GM19467 (cell line): ENCODE measurements around the gene MEIKIN.
"Not testable (repeated sequence)": the region's sequence is repeated elsewhere in the genome, so short reads cannot be mapped to it uniquely, and the experiment has no call there.

Experiments
- ATAC-seq: cut with Tn5 transposase; IDR thresholded peaks from one replicate; pipeline ENCODE4 v1.9.1; 2021; ENCODE audit warnings: mild to moderate bottlenecking, moderate library complexity; ENCODE audit not compliant: unreplicated experiment

The MEIKIN gene

DNA sequence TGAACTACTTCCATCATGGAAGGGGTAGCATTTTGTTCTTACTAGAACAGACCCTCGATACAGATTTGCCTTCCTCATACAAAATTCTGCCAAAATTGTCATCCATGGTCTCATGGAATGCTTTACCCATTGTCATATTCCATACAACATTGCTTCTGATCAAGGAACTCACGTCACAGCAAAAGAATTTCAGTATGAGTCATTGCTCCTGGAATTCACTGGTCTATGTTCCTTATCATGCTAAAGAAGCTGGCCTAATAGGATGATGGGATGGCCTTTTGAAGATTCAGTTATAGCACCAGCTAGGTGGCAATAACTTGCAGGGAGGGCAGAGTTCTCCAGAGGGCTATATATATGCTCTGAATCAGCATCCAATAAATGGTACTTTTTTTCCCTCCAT is 130.5 kb downstream of the MEIKIN start:
- ATAC-seq, result no peak

DNA sequence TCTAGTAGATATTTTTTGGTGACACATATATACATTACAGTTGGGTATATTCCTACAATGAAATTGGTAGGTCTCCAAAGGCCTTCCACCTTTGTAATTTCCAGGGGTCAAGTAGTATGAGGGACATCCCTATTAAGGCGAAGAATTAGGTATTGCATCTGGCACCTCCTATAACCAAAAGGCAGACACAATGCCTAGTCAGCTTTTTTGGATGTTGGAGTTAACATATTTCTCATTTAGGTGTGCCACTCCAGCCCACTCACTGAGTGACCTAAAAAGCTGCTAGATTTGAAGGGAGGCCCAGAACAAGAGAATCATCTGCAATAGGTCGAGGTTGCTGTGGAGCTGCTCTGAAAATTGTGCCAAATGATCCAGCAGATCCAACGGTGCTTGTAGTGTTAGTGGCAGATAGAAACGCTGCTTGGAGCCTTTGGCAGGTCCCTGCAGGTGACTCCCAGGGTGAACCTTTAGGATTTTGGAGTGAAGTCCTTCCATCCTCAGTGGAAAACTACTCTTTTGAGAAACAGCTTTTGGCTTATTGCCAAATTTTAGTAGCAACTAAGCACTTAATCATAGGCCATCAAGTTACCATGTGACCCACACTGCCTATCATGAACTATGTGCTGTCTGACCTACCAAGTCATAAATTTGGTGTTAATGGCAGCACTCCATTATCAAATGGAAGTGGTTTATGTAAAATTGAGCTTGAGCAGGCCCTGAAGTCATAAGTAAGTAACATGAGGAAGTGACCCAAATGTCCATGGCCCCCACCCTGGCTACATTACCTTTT is 132.9 kb downstream of the MEIKIN start:
- ATAC-seq, result no peak

DNA sequence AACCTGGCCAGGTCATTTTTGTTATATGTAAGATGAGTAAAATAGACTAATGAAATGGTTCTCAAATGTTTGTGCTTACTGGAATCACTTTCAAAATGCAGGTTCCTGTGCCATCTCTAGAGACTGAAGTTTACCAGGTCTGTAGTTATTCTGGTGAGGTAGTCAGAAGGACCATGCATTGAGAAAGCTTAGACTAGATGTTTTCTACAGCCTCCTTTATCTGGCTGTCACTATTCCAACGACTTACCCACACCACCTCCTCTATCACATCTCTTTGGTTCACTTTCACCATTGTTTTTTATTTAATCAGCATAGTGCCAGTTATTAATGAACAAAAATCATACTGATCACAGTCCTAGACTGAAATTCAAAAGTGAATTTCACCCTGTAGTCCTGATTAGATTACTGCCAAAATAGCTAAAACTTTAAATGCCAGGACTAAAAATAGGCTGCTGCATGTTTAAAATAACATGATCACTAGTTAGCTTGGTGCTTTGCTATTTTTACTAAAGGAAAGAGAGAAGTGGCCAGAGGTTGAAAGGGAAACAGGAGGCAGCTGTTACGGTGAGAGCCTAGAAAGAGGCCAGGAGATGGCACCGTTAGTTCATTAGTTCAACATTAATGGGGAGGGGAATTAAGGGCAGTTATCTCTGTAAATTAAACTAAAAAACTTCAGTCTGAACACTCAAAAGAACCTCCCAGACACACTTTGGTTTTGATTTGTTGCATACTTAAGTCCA is 134.8 kb downstream of the MEIKIN start:
- ATAC-seq, result no peak

DNA sequence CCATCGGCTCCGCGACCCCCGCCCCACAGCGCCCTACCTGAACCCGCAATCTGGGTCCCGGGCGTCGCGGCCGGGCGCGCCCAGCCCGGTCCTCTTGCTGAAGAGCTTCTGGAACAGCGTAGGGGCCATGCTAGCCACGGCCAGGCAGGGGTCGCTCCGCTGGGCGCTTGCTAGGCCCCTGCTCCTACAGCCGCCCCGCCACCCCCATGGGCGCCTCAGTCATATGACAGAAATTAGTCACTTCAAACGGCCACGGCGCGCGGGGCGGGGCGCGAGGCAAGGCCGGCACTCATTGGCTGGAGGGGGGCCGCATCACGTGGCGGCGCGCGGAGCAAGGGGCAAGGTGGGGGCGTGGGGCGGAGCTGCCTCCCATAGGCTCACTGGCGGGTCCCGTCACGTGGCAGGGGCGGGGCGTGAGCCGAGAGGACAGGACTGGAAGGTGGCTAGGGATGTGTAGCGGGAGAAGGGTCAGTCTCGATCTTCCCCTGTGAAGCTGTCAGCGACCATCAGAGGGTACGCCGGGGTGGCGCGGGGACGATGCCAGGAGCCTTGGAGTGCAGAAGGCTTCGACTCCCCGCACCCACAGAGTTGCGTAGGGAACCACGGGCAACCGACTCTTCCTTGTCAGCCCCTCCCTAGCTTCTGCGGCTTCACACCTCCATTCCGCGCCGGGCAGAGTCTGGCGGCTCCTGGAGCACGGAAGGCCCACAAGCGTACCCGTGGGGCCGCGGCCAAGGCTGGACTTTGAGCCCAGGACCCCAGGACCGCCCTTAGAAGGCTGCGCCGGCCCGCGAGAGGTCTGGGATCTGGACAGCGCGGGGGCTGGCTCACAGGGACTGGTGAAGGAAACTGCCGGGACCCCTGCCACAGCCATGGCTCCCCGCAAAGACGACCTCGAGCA is 148.4 kb downstream of the MEIKIN start, which contains the start of gene FNIP1:
TSS of gene FNIP1 (minus strand) at position 225 of the 901 bp plus-strand sequence. CDS start at position 129, 96 bp downstream.
- ATAC-seq, result peak; percentile 93

DNA sequence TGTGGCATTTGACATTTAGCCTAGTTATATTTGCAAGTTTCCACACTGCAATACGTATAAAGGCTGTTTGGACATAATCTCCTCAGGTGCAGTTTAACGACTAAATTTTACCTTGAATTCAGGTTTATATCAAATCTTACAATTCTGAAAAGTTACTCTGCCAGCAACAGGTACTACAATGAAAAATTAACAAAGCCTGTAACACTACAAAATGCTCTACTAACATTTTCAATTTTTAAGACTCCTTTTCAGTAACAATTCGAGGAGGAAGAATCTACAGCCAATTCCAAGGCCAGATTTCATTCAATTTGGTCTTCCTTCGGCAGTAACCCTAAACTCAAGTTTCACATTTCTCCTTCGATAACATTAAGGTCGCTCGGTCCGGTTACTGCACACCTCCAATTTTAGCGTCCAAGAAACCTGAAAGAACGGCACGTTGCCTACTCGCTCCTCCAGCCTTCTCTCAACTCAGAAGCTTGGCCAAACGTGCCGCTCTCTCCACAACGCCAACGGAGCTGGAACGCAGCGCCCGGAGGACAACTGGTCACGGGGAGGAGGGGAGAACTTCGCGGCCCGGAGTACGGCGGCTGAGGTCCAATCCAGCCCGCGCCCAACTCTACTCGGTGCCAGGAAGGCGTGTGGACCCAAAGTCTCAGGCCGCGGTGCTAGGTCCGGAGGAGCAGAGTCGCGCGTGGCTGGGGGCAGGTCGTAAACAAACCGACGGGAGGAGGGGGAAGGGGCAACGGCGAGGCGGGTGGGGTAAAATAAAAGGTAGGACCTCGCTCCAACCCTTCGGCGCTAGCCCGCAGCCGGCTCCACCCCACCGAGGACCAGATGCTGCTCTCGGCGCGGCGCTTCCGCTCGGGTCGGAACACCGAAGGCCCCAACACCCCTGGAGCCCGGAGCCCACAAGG is 149.3 kb downstream of the MEIKIN start:
- ATAC-seq, result peak; percentile 17

DNA sequence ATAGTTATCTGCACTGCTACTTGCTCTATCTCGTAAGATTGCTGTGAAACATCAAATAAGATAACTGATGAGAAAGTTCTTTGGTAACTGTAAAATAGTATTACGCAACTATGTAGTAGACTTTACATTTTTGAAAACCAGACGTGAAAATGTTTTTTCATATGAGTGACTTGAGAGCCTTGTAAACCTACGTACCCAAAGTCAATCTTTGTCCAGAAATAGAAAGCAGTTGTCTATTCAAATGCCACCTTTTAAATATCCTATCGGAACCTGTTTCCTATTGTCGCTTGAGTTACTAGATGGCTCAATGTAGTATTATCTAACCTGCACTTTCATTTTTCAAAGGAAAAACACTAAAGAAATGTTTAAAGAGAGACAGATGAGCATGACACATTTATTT is 150.2 kb downstream of the MEIKIN start:
- ATAC-seq, result no peak

DNA sequence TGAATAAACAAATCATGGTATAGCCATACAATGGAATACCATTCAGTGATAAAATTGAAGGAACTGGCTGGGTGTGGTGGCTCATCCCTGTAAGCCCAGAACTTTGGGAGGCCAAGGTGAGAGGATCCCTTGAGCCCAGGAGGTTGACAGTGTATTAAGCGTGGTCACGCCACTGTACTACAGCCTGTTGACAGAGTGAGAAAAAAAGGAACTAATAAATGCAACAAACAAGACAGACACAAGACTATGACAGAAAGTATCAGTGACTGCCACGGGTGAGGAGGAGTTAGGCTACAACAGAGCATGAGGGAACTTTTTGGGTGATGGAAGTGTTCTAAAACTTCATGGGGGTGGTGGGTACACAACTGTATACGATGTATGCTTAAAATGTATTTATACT is 150.9 kb downstream of the MEIKIN start:
- no peak for ATAC-seq

DNA sequence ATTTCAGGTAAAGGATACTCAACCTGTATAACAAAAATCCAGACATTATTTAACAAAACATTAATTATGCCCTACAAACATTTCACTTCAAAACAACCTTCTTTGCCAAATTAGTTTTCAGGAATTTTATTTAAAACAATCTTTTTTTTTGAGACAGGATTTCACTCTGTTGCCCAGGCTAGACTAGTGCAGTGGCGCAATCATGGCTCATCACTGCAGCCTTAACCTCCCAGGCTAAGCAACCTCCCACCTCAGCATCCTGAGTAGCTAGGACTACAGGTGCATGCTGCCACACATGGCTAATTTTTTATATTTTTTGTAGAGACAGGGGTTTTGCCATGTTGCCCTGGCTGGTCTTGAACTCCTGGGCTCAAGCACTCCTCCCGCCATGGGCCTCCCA is 152.6 kb downstream of the MEIKIN start:
- ATAC-seq, result no peak

DNA sequence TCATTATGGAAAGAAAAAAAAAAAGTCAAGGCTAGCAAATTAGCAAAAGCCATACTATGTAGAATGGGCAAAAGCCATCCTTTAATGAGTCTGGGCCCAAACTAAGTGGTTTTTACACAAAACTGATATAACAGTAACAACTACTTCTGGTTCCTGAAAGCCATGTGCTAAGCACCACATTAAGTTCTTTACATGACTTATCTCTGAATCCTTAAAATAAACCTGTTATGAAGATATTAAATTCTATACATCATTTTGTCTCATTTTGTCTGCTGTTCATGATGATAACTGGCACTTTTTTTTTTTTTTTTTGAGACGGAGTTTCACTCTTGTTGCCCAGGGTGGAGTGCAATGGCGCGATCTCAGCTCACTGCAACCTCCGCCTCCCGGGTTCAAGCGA is 153.6 kb downstream of the MEIKIN start:
- ATAC-seq, result no peak

DNA sequence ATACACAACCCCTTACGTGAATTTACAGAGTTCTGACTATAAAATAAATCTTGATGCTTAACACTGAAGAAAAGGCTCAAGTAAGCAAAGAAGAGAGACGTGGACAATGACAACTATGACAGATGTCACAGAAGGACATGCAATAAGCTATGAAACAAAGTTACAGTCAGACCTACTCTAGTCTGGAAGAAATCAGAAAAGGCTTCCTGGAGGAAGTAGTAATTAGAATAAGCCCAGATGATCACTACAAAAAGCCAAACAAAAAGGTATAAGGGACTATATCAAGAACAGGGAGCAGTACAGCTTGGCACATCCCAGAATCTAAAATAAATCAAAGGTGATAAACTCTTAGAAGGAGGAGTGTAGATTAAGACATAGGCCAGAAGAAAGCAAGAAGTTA is 154.9 kb downstream of the MEIKIN start:
- no peak for ATAC-seq

DNA sequence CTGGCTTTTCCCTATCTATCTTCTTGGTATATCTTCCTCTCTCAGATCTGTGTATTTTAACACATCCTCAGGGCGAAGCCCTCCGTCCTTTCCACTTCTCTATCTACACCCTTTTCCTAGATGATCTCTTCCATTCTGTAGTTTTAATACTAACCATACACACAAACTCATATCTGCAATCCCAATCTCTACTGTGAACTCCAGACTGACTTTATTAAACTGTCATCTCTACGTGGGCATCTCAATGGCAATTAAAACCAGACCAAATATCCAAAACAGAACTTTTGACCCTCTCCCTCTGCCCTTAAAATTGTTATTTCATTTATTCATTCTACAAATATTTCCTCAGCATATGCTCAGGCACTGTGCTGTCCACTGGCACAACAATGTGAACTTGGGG is 155.7 kb downstream of the MEIKIN start:
- no peak for ATAC-seq

DNA sequence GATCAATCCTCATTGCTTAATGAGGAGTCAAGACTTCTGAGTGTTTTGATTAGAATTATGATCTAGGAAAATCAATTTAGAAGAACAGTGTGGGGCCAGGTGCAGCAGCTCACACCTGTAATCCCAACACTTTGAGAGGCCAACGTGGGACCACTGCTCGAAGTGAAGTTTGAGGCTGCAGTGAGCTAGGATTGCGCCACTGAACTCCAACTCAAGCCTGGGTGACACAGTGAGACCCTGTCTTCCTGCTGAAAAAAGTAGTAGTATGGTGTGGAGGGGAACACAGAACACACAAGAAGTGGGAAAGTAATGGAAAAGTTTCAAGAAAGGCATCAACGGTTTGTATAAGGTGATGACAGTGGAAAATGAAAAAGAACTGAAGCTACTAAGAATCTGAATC is 157.7 kb downstream of the MEIKIN start:
- ATAC-seq, result no peak

DNA sequence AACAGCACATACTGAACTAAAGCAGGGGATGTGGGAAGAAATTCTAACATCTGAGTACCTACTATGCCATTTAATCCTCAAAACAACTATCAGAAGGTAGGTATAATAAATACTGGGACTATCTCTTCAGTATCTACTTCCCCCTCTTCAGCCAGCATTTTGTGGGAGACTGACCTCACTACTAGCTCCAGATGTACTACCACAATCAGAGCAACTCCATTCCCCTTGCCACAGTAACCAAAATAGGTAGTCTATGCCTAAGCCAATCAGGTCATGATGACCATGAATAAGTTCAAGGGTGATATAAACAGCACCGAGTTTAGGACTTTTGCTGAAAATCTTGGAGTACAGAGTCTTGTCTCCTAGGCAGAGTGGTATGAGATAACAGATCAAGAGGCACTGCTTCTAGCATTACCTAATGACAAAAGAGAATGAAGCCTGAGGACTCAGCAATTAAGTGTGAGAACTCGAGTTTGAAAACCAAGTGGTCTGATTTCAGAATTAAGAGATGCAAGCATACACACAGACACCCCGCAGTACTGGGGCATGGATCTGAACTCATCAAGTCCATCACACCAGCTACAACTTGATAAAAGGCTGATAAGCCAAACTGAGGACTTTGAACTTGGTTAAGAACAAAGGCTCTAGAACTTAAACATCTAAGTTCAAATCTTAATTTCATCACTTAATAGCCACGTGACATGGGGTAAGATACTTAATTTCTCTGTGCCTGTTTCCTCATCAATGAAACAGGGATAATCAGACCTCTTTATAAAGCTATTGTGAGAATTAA is 158.4 kb downstream of the MEIKIN start:
- no peak for ATAC-seq

DNA sequence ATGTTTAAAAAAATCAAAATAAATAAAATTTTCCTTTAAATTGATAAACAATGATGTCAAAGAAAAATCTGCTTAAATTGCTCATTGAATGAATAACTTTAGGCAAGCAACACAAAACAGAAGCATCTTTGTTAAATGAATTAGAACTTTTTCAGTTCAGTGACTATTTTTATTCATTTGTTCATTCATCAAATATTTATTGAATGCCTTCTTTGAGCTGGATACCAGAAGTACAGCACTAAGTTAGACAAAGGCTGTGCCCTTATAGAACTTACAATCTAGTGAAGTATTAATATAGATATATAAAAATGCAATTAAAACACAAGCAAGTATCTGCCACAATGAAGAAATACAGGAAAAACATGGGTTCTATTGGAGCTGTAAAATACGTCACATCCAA is 159.4 kb downstream of the MEIKIN start:
- no peak for ATAC-seq

DNA sequence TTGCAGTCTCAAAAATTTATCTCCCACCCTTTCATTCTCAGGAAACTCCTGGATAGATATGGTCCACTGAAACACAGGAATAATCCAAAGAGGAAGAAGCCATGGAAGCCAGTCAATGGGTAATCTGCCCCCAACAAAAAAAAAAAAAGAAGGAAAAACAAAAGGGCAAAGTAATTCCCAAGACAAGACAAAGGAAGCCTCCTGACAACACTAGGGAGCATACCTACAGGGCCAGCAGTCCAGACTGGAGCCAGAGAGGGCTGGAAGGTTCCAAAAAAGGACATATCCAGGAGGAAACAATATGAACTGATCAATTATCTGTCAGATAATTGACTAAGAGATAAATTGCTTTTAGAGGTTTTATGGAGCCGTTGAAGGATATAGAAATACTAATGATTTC is 161.6 kb downstream of the MEIKIN start:
- ATAC-seq, result no peak

DNA sequence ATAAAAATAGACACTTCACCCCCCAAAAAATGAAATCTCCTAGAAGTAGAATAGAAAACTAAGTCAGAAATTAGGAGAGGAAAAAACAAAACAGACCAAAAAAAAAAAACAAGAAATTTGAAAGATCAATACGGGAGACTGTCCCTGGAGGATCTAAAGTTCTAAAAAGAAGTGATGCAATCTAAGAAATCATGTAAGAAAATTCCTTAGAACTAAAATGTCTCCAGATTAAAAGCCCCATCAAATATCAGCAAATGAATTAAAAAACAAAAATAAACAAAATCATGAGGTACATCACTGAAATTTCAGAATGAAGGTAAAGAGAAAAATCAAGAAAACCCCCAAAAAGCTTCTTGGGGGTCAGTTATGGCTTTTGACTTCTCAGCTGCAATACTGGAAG is 162.1 kb downstream of the MEIKIN start:
- ATAC-seq, result no peak

DNA sequence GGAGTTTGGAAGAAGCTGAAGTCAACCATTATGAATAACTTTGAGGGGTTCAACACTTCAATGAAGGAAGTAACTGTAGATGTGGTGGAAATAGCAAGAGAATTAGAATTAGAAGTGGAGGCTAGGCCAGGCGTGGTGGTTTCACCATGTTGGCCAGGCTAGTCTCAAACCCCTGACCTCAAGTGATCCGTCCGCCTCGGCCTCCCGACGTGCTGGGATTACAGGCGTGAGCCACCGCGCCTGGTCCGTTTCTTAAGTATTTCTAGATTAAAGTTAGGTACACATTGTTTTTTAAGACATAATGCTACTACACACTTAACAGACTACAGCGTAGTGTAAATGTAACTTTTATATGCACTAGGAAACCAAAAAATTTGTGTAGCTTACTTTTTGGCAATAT is 162.7 kb downstream of the MEIKIN start:
- ATAC-seq, result no peak

DNA sequence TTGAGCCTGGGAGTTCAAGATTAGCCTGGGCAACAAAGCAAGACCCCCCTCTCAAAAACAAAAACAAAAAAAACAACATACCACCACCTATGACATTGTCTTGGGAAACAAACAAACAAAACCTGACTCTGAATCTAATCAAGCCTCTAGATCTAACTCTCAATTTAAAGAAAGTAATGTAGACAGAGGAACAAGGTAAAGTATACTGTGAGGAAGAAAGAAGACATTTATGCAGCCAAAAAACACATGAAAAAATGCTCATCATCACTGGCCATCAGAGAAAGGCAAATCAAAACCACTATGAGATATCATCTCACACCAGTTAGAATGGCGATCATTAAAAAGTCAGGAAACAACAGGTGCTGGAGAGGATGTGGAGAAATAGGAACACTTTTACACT is 167.3 kb downstream of the MEIKIN start:
- ATAC-seq, result not testable (repeated sequence)

DNA sequence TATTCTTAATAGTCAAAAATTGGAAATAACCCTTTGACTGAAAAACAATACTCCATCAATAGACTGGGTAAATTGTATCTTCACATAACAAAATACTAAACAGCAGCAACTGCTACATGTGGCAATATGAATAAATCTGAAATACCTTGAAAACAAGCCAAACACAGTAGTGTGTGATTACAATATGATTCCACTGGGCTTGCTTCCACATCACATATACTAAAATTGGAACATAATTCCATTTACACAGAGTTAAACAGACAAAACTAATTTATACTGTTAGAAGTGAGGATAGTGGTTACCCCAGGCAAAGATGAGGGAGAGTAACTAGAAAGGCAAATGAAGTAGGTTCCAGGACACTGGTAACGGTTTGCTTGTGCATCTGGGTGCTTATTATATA is 169.0 kb downstream of the MEIKIN start:
- no peak for ATAC-seq
